Nephron (organoid): Measurements from ENCODE around the gene ENTHD1.
"Not testable (repeated sequence)": the region's sequence is repeated elsewhere in the genome, so short reads cannot be mapped to it uniquely, and the experiment has no call there.

Experiments
- H3K27ac Mint-ChIP-seq, 3 experiments: 2 replicates each; pipeline ENCODE4 v1.8.0; 2020; ENCODE audit warnings: mixed read lengths in 3 of 3, mild to moderate bottlenecking in 2 of 3, moderate library complexity in 1 of 3
- H3K27me3 Mint-ChIP-seq: 2 replicates; pipeline ENCODE4 v1.8.0; 2021; ENCODE audit warnings: low read depth, mild to moderate bottlenecking, moderate library complexity, mixed read lengths
- H3K36me3 Mint-ChIP-seq: 2 replicates; pipeline ENCODE4 v1.8.0; 2020; ENCODE audit warnings: low read depth, mixed read lengths
- H3K4me1 Mint-ChIP-seq: 2 replicates; pipeline ENCODE4 v1.8.0; 2020; ENCODE audit warnings: mixed read lengths
- H3K4me3 Mint-ChIP-seq, 3 experiments: 2 replicates each; pipeline ENCODE4 v1.8.0; 2020; ENCODE audit warnings: mild to moderate bottlenecking in 3 of 3, mixed read lengths in 3 of 3, moderate library complexity in 2 of 3
- H3K9me3 Mint-ChIP-seq: 2 replicates; pipeline ENCODE4 v1.8.0; 2020; ENCODE audit warnings: mixed read lengths
- CTCF ChIP-seq, 3 experiments: fragments of 200-600 bp; sonication (generic); IDR thresholded peaks; one replicate each; pipeline ENCODE4 v1.5.0; 2021; ENCODE audit warnings: antibody characterized with exemption in 3 of 3; ENCODE audit not compliant: unreplicated experiment in 3 of 3

The ENTHD1 gene

GRCh38 chr22:39738746-39739145 lies 154.8 kb downstream of the ENTHD1 start:
- H3K9me3 Mint-ChIP-seq: peaks cover 11% of the 10 kb centered on the region
- no peaks in the 10 kb centered on the region for H3K36me3 Mint-ChIP-seq
- no peak for TF ChIP-seq CTCF (IDR thresholded peaks at IDR 0.05; ENCODE audit: unreplicated experiment in 3 of 3)
- peaks cover 9% of the 10 kb centered on the region for H3K27me3 Mint-ChIP-seq
- no peak overlapping the region for H3K4me3 Mint-ChIP-seq
- H3K27ac Mint-ChIP-seq: no peak overlapping the region
- H3K4me1 Mint-ChIP-seq: peaks cover under 1% of the 10 kb centered on the region

- no peaks in the 10 kb centered on the region for H3K36me3 Mint-ChIP-seq
- peaks cover 21% of the 10 kb centered on the region for H3K27me3 Mint-ChIP-seq
- no peak for TF ChIP-seq CTCF (IDR thresholded peaks at IDR 0.05; ENCODE audit: unreplicated experiment in 3 of 3)
- peaks cover 2% of the 10 kb centered on the region for H3K9me3 Mint-ChIP-seq
- no peak overlapping the region for H3K4me3 Mint-ChIP-seq
- no peaks in the 10 kb centered on the region for H3K4me1 Mint-ChIP-seq
- no peak overlapping the region for H3K27ac Mint-ChIP-seq
These were observed 157.8 kb downstream of the ENTHD1 start for GRCh38 chr22:39735776-39736175.

GRCh38 chr22:39734866-39735265 lies 158.7 kb downstream of the ENTHD1 start:
- H3K27me3 Mint-ChIP-seq: peaks cover 25% of the 10 kb centered on the region
- TF ChIP-seq CTCF (IDR thresholded peaks at IDR 0.05; ENCODE audit: unreplicated experiment in 3 of 3): no peak
- H3K4me3 Mint-ChIP-seq: no peak overlapping the region
- no peak overlapping the region for H3K27ac Mint-ChIP-seq
- H3K9me3 Mint-ChIP-seq: peaks cover 2% of the 10 kb centered on the region
- no peaks in the 10 kb centered on the region for H3K36me3 Mint-ChIP-seq
- no peaks in the 10 kb centered on the region for H3K4me1 Mint-ChIP-seq

GRCh38 chr22:39734046-39734445 lies 159.5 kb downstream of the ENTHD1 start:
- H3K9me3 Mint-ChIP-seq, H3K27ac Mint-ChIP-seq, H3K4me1 Mint-ChIP-seq, H3K4me3 Mint-ChIP-seq, H3K36me3 Mint-ChIP-seq: not testable (repeated sequence)
- peaks cover 26% of the 10 kb centered on the region for H3K27me3 Mint-ChIP-seq

GRCh38 chr22:39733191-39733590 lies 160.4 kb downstream of the ENTHD1 start:
- no peaks in the 10 kb centered on the region for H3K4me1 Mint-ChIP-seq
- no peaks in the 10 kb centered on the region for H3K9me3 Mint-ChIP-seq
- no peak for TF ChIP-seq CTCF (IDR thresholded peaks at IDR 0.05; ENCODE audit: unreplicated experiment in 3 of 3)
- H3K27me3 Mint-ChIP-seq: peaks cover 26% of the 10 kb centered on the region
- H3K4me3 Mint-ChIP-seq: no peak overlapping the region
- no peak overlapping the region for H3K27ac Mint-ChIP-seq
- H3K36me3 Mint-ChIP-seq: no peaks in the 10 kb centered on the region

GRCh38 chr22:39732625-39733024 lies 160.9 kb downstream of the ENTHD1 start:
- H3K4me1 Mint-ChIP-seq: peaks cover under 1% of the 10 kb centered on the region
- no peaks in the 10 kb centered on the region for H3K9me3 Mint-ChIP-seq
- peaks cover 24% of the 10 kb centered on the region for H3K27me3 Mint-ChIP-seq
- no peaks in the 10 kb centered on the region for H3K36me3 Mint-ChIP-seq
- no peak overlapping the region for H3K4me3 Mint-ChIP-seq
- no peak overlapping the region for H3K27ac Mint-ChIP-seq
- TF ChIP-seq CTCF (IDR thresholded peaks at IDR 0.05; ENCODE audit: unreplicated experiment in 3 of 3): no peak
